ENCODE data around the gene TM4SF18. TPM values are rescaled to one million over a fixed set of nuclear protein-coding genes. Genes with fewer than 3 reads are reported as not detected.

The TM4SF18 gene
- total RNA-seq, 3 donors from 2014 or later (not counting 1 experiment from before 2014, with no cell fraction given): not detected

- no peaks in the 10 kb centered on the region for H3K27me3 ChIP-seq (ENCODE audit: control insufficient read depth, insufficient read depth, low read length)
- H3K27me3 Mint-ChIP-seq (ENCODE audit: low read depth in 2 of 2): no peaks in the 10 kb centered on the region
- H3K4me3 Mint-ChIP-seq: no peak overlapping the region
- H3K27ac Mint-ChIP-seq: peak overlapping the region; percentile 63 to 67
- TF ChIP-seq, protein P1, sequence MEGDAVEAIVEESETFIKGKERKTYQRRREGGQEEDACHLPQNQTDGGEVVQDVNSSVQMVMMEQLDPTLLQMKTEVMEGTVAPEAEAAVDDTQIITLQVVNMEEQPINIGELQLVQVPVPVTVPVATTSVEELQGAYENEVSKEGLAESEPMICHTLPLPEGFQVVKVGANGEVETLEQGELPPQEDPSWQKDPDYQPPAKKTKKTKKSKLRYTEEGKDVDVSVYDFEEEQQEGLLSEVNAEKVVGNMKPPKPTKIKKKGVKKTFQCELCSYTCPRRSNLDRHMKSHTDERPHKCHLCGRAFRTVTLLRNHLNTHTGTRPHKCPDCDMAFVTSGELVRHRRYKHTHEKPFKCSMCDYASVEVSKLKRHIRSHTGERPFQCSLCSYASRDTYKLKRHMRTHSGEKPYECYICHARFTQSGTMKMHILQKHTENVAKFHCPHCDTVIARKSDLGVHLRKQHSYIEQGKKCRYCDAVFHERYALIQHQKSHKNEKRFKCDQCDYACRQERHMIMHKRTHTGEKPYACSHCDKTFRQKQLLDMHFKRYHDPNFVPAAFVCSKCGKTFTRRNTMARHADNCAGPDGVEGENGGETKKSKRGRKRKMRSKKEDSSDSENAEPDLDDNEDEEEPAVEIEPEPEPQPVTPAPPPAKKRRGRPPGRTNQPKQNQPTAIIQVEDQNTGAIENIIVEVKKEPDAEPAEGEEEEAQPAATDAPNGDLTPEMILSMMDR (IDR thresholded peaks at IDR 0.05): no peak
- intact Hi-C loops (cut with micrococcal nuclease): no loop called here
- no peaks in the 10 kb centered on the region for H3K9me3 Mint-ChIP-seq
- peaks cover 6% of the 10 kb centered on the region for H3K4me1 ChIP-seq (ENCODE audit: control insufficient read depth, insufficient read depth, low read length)
- no peak overlapping the region for H3K27ac ChIP-seq (ENCODE audit: low read length)
- H3K4me1 Mint-ChIP-seq: peaks cover 14 to 22% of the 10 kb centered on the region in 2 donors
- ATAC-seq: no peak
- no peaks in the 10 kb centered on the region for H3K36me3 Mint-ChIP-seq
- H3K9me3 ChIP-seq (ENCODE audit: control insufficient read depth, insufficient read depth, low read length): no peaks in the 10 kb centered on the region
- no peak for DNase-seq
- H3K4me3 ChIP-seq (ENCODE audit: low read length): no peak overlapping the region
- no peaks in the 10 kb centered on the region for H3K36me3 ChIP-seq (ENCODE audit: control insufficient read depth, insufficient read depth, low read length)
- WGBS (ENCODE audit: insufficient coverage): 89% methylated on average over 2 of the region's 2 CpGs
Measured at GRCh38 chr3:149278911-149279310, 54.5 kb downstream of the TM4SF18 start.

DNA sequence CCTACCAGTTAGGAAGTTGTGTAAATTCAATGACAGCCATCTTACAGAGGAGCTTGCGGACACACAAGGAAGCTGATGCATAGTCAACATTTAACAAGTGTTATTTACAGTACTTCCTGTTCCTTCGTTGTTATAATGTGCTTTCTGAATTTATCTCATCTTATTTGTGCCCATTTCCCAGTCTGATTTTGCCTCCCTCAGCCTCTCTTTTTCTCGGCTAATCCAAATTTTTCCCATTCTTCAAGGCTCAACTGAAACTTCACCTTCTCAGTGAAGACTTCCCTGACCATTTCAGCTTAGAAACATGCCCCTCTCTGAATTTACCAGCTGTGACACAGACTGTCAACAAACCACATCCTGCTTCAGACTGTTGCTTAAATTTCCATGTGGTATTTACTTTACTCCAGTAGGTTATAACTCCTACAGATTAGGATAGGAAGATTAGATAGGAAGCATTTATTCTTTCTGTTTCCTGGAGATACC lies 56.1 kb downstream of the TM4SF18 start:
- Histone ChIP-seq H3K9me3 (ENCODE audit: control insufficient read depth, insufficient read depth, low read length) (no peaks in the 10 kb centered on the region), H3K27ac (ENCODE audit: low read length) (peak overlapping the region; percentile 78), H3K4me3 (ENCODE audit: low read length) (peak overlapping the region; percentile 15), H3K27me3 (ENCODE audit: control insufficient read depth, insufficient read depth, low read length) (no peaks in the 10 kb centered on the region), H3K4me1 (ENCODE audit: control insufficient read depth, insufficient read depth, low read length) (peaks cover 6% of the 10 kb centered on the region), H3K36me3 (ENCODE audit: control insufficient read depth, insufficient read depth, low read length) (no peaks in the 10 kb centered on the region)
- WGBS (ENCODE audit: insufficient coverage): 4% methylated on average over 3 of the region's 3 CpGs
- H3K4me3 Mint-ChIP-seq: peak overlapping the region; percentile 73
- peak overlapping the region; percentile 88 to 96 for H3K27ac Mint-ChIP-seq
- H3K27me3 Mint-ChIP-seq (ENCODE audit: low read depth in 2 of 2): no peaks in the 10 kb centered on the region
- H3K4me1 Mint-ChIP-seq: peaks cover 14 to 22% of the 10 kb centered on the region in 2 donors
- peak; percentile 80 to 91 (median 84) for ATAC-seq
- DNase-seq: peak in 1 of 2 donors; percentile 60
- H3K36me3 Mint-ChIP-seq: no peaks in the 10 kb centered on the region
- no peaks in the 10 kb centered on the region for H3K9me3 Mint-ChIP-seq
- intact Hi-C loops (cut with micrococcal nuclease): no loop called here
- TF ChIP-seq, protein P1 (IDR thresholded peaks at IDR 0.05): no peak

GRCh38 chr3:149276619-149277018 lies 56.8 kb downstream of the TM4SF18 start:
- TF ChIP-seq, protein P1 (IDR thresholded peaks at IDR 0.05): no peak
- no peaks in the 10 kb centered on the region for H3K36me3 Mint-ChIP-seq
- Histone ChIP-seq H3K27me3 (ENCODE audit: control insufficient read depth, insufficient read depth, low read length) (no peaks in the 10 kb centered on the region), H3K9me3 (ENCODE audit: control insufficient read depth, insufficient read depth, low read length) (no peaks in the 10 kb centered on the region), H3K4me3 (ENCODE audit: low read length) (no peak overlapping the region), H3K36me3 (ENCODE audit: control insufficient read depth, insufficient read depth, low read length) (no peaks in the 10 kb centered on the region), H3K27ac (ENCODE audit: low read length) (peak overlapping the region; percentile 78), H3K4me1 (ENCODE audit: control insufficient read depth, insufficient read depth, low read length) (peaks cover 6% of the 10 kb centered on the region)
- peak overlapping the region; percentile 73 for H3K4me3 Mint-ChIP-seq
- peak overlapping the region; percentile 88 to 96 for H3K27ac Mint-ChIP-seq
- DNase-seq (no peak), ATAC-seq (no peak)
- intact Hi-C loops (cut with micrococcal nuclease): no loop called here
- H3K27me3 Mint-ChIP-seq (ENCODE audit: low read depth in 2 of 2): no peaks in the 10 kb centered on the region
- no CpG with 5 or more reads among the region's 3 CpGs for WGBS (ENCODE audit: insufficient coverage)
- peaks cover 14 to 22% of the 10 kb centered on the region in 2 donors for H3K4me1 Mint-ChIP-seq
- no peaks in the 10 kb centered on the region for H3K9me3 Mint-ChIP-seq

GRCh38 chr3:149274220-149274619 lies 59.2 kb downstream of the TM4SF18 start:
- DNase-seq (no peak), ATAC-seq (no peak)
- no peak overlapping the region for H3K4me3 ChIP-seq (ENCODE audit: low read length)
- peaks cover 6% of the 10 kb centered on the region for H3K4me1 ChIP-seq (ENCODE audit: control insufficient read depth, insufficient read depth, low read length)
- no peaks in the 10 kb centered on the region for H3K27me3 ChIP-seq (ENCODE audit: control insufficient read depth, insufficient read depth, low read length)
- H3K36me3 ChIP-seq (ENCODE audit: control insufficient read depth, insufficient read depth, low read length): no peaks in the 10 kb centered on the region
- H3K9me3 ChIP-seq (ENCODE audit: control insufficient read depth, insufficient read depth, low read length): no peaks in the 10 kb centered on the region
- H3K27ac ChIP-seq (ENCODE audit: low read length): no peak overlapping the region
- WGBS (ENCODE audit: insufficient coverage): 87% methylated on average over 2 of the region's 3 CpGs
- TF ChIP-seq, protein P1 (IDR thresholded peaks at IDR 0.05): no peak
- Mint-ChIP-seq H3K4me1 (peaks cover 14 to 22% of the 10 kb centered on the region in 2 donors), H3K27me3 (ENCODE audit: low read depth in 2 of 2) (peaks cover 0 to 3% of the 10 kb centered on the region in 2 donors), H3K9me3 (no peaks in the 10 kb centered on the region), H3K36me3 (no peaks in the 10 kb centered on the region), H3K27ac (no peak overlapping the region), H3K4me3 (no peak overlapping the region)
- intact Hi-C loops (cut with micrococcal nuclease): no loop called here

Data from natural killer cell (primary cell).